ENCODE measurements around the gene PRRC2C. TPM values are rescaled to one million over a fixed set of nuclear protein-coding genes. Genes with fewer than 3 reads are reported as not detected.

PRRC2C gene
- total and polyA plus RNA-seq, 2 of the 13 experiments (the other 11 are each of a cell fraction or from before 2014, with no cell fraction given) = 46.2 to 57.0 TPM

GRCh38 chr1:171642197-171642596 lies 156.9 kb downstream of the PRRC2C start (continued):
- no peak for TF ChIP-seq ISL2 (CRISPR knock-in tag; IDR thresholded peaks at IDR 0.05)
- no peak for TF ChIP-seq BORCS8-MEF2B (CRISPR knock-in tag; IDR thresholded peaks at IDR 0.05)
- TF ChIP-seq ADNP (CRISPR knock-in tag; IDR thresholded peaks at IDR 0.05) = no peak
- no peak for TF ChIP-seq REL (CRISPR knock-in tag; conservative IDR thresholded peaks at IDR 0.05)

Small RNA genes within 50 kb of the gene (small RNA-seq; reads per million reads assigned to genes)
- 0 reads per million in 3 experiments for gene CYCSP53 (ENCODE audit: insufficient read depth in 2 of 3, insufficient read length in 3 of 3, low read depth in 2 of 3, low replicate concordance in 1 of 3)

Other genes starting within 250 kb of the PRRC2C start
- not detected in 2 replicates for gene FMO1, start 237.0 kb upstream of the PRRC2C start, total RNA-seq (2016; rRNA removed; fragmentation: Illumina TruSeq; extraction: Trizol)
- gene FMO1, start 237.0 kb upstream of the PRRC2C start, polyA plus RNA-seq (2011; rRNA removed) = not detected in 2 replicates
- gene FMO4, start 171.3 kb upstream of the PRRC2C start, total RNA-seq (2016; rRNA removed; fragmentation: Illumina TruSeq; extraction: Trizol) = 0.07 and 0.36 TPM in 2 replicates
- 0.10 and 0.29 TPM in 2 replicates for gene FMO4, start 171.3 kb upstream of the PRRC2C start, polyA plus RNA-seq (2011; rRNA removed)
- gene MYOCOS, start 136.7 kb downstream of the PRRC2C start, total RNA-seq (2016; rRNA removed; fragmentation: Illumina TruSeq; extraction: Trizol) = not detected in 2 replicates
- not detected in 2 replicates for gene MYOCOS, start 136.7 kb downstream of the PRRC2C start, polyA plus RNA-seq (2011; rRNA removed)
- not detected in 2 replicates for gene MYOC, start 167.2 kb downstream of the PRRC2C start, total RNA-seq (2016; rRNA removed; fragmentation: Illumina TruSeq; extraction: Trizol)
- gene MYOC, start 167.2 kb downstream of the PRRC2C start, polyA plus RNA-seq (2011; rRNA removed) = not detected in 2 replicates

All from HepG2 (cell line).